ENCODE data around the gene IQSEC1.

DNA sequence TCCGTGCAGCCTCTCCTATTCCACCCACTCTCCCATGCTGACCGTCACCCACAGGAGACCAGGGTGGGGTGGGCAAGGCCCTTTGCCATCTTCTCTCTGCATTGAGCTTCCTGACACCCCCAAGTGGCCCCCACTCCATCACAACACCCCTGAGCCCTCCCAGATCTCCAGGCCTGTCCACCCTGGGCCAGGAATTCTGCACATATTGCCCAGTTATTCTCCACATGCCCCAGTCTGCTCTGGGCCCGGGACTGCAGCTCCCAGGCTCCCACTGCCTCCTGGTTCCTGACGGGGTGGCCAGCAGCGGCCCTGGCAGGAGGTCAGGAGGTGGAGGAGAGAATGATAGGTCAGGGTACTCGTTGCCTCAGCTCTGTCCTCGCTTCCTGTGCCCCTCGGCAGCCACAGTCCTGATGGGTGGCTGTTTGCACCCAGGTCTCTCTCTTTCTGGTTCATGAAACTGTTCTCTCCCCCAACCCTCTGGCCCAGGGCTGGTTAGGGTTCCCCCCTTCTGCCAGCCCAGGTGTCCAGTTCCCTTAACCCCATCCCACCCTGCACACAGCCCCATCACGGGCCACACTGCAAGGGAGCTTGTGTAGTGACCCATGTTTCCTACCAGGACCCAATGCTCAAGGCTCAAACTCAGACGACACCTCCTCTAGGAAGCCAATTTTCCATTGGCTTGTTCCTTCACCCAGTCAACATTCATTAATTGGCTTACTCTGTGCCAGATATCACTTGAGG, 47.3 kb downstream of the IQSEC1 start:
- TF ChIP-seq POLR2AphosphoS5 (IDR thresholded peaks at IDR 0.05; ENCODE audit: low read depth, low read length): no peak
- TF ChIP-seq POLR2A (IDR thresholded peaks at IDR 0.05; ENCODE audit: low read depth, low read length): no peak
- no peak for TF ChIP-seq TAF1 (IDR thresholded peaks at IDR 0.05; ENCODE audit: low read depth, low read length)
- TF ChIP-seq PAX5 (IDR thresholded peaks at IDR 0.05; ENCODE audit: insufficient read depth, low read length, severe bottlenecking): no peak
- TF ChIP-seq SPI1 (IDR thresholded peaks at IDR 0.05; ENCODE audit: low read depth, low read length): no peak
- no peak for TF ChIP-seq POU2F2 (IDR thresholded peaks at IDR 0.05; ENCODE audit: low read depth, low read length)
